H1 (cell line): ENCODE measurements around the gene CUX1. TPM values are rescaled to one million over a fixed set of nuclear protein-coding genes. Genes with fewer than 3 reads are reported as not detected.

ENCODE experiments used
- CTCF ChIA-PET: fragments of 300-600 bp; sonication (Branson Sonifier 250); formaldehyde crosslinking; loops from one replicate; lab custom pipeline; 2021; ENCODE audit not compliant: partially characterized antibody; lab: Charles Lee
- POLR2A ChIA-PET: fragments of 300-600 bp; sonication (Branson Sonifier 250); formaldehyde crosslinking; loops from one replicate; lab custom pipeline; 2021; ENCODE audit warnings: inconsistent platforms; ENCODE audit not compliant: partially characterized antibody; lab: Charles Lee
- DNase-seq, 2 experiments: peaks; one replicate each; pipeline versions ENCODE4 v3.0.0 to v3.0.0-alpha.2; 2010 to 2022; ENCODE audit warnings: low spot score in 2 of 2, low read depth in 1 of 2, mixed read lengths in 1 of 2
- FAIRE-seq: peaks from 2 replicates; lab custom pipeline; 2011; peaks lifted over from hg19 to GRCh38; lab: Jason Lieb, UNC
- H2AFZ ChIP-seq: 2 replicates; pipeline ENCODE4 v1.8.1; 2012; ENCODE audit warnings: low read length, inconsistent platforms
- H2AK5ac ChIP-seq: 2 replicates; pipeline ENCODE4 v1.6.1; 2013; ENCODE audit warnings: low read depth, low read length
- H2BK120ac ChIP-seq: replicated peaks from 2 replicates; pipeline ENCODE3; 2013; ENCODE audit warnings: low read depth, low read length, inconsistent platforms
- H2BK12ac ChIP-seq: 2 replicates; pipeline ENCODE4 v1.6.1; 2013; ENCODE audit warnings: low read depth, low read length
- H2BK15ac ChIP-seq: 2 replicates; pipeline ENCODE4 v1.6.1; 2013; ENCODE audit warnings: low read length
- H2BK20ac ChIP-seq: 2 replicates; pipeline ENCODE4 v1.6.1; 2013; ENCODE audit warnings: low read length
- H2BK5ac ChIP-seq: 2 replicates; pipeline ENCODE4 v1.6.1; 2013; ENCODE audit warnings: low read depth, low read length
- H3K14ac ChIP-seq: 2 replicates; pipeline ENCODE4 v1.6.1; 2013; ENCODE audit warnings: inconsistent platforms; ENCODE audit not compliant: insufficient read length
- H3K18ac ChIP-seq: 2 replicates; pipeline ENCODE4 v1.6.1; 2013; ENCODE audit warnings: low read length; ENCODE audit errors: extremely low read depth
- H3K23ac ChIP-seq: 2 replicates; pipeline ENCODE4 v1.6.1; 2013; ENCODE audit warnings: inconsistent platforms; ENCODE audit not compliant: insufficient read length
- H3K23me2 ChIP-seq: 2 replicates; pipeline ENCODE4 v1.6.1; 2013; ENCODE audit warnings: low read depth, low read length
- H3K27ac ChIP-seq: 2 replicates; pipeline ENCODE4 v1.6.1; 2011; ENCODE audit warnings: low read depth, low read length, inconsistent platforms
- H3K27me3 ChIP-seq, 4 experiments: replicated peaks in 1 of 4; 1 replicate in 1 of 4; 2 replicates in 3 of 4; pipeline versions ENCODE4 v1.6.1 to v1.8.1; 2011 to 2013; ENCODE audit warnings: low read length in 3 of 4, mild to moderate bottlenecking in 3 of 4, inconsistent platforms in 2 of 4, mixed read lengths in 2 of 4, moderate library complexity in 1 of 4; ENCODE audit not compliant: control insufficient read depth in 3 of 4, insufficient read depth in 3 of 4; ENCODE audit errors: extremely low read depth in 1 of 4
- H3K36me3 ChIP-seq, 4 experiments: 2 replicates each; pipeline versions ENCODE4 v1.6.1 to v1.8.1; 2011 to 2013; ENCODE audit warnings: mild to moderate bottlenecking in 4 of 4, low read length in 3 of 4, moderate library complexity in 2 of 4, control low read depth in 1 of 4, inconsistent platforms in 1 of 4; ENCODE audit not compliant: insufficient read depth in 4 of 4, control insufficient read depth in 2 of 4
- H3K4ac ChIP-seq: replicated peaks from 2 replicates; pipeline ENCODE3; 2013; ENCODE audit warnings: low read length, low read depth, mixed read lengths, inconsistent platforms; ENCODE audit not compliant: insufficient read length
- H3K4me1 ChIP-seq, 4 experiments: replicated peaks in 1 of 4; 1 replicate in 1 of 4; 2 replicates in 3 of 4; pipeline versions ENCODE4 v1.6.1 to v1.8.1; 2011 to 2013; ENCODE audit warnings: low read length in 3 of 4, inconsistent platforms in 2 of 4, mixed read lengths in 1 of 4; ENCODE audit not compliant: insufficient read depth in 4 of 4, control insufficient read depth in 3 of 4
- H3K4me2 ChIP-seq, 2 experiments: 2 replicates each; pipeline versions ENCODE4 v1.6.1 to v1.8.1; 2011 to 2013; ENCODE audit warnings: low read depth in 2 of 2, low read length in 2 of 2, control low read depth in 1 of 2, inconsistent platforms in 1 of 2, mild to moderate bottlenecking in 1 of 2; ENCODE audit not compliant: insufficient read depth in 1 of 2
- H3K4me3 ChIP-seq, 4 experiments: fragments of 200-600, 300-600 bp in 1 of 4; sonication (generic), shearing (Covaris generic), sonication (Bioruptor Twin) in 1 of 4; 2 replicates each; pipeline versions ENCODE4 v1.5.1 to v1.8.1; 2011 to 2016; ENCODE audit warnings: low read length in 4 of 4, low read depth in 3 of 4, control low read depth in 2 of 4, inconsistent platforms in 2 of 4, mild to moderate bottlenecking in 2 of 4, mixed read lengths in 1 of 4, moderate library complexity in 1 of 4; ENCODE audit not compliant: insufficient read depth in 2 of 4; ENCODE audit errors: extremely low read depth in 1 of 4
- H3K56ac ChIP-seq: replicated peaks from 2 replicates; pipeline ENCODE3; 2013; ENCODE audit warnings: low read depth, mild to moderate bottlenecking, mixed read lengths, low read length, inconsistent platforms; ENCODE audit not compliant: insufficient read length
- H3K79me1 ChIP-seq: 2 replicates; pipeline ENCODE4 v1.6.1; 2013; ENCODE audit warnings: low read depth, low read length, control low read depth
- H3K79me2 ChIP-seq, 2 experiments: 2 replicates each; pipeline versions ENCODE4 v1.6.1 to v1.8.1; 2012 to 2013; ENCODE audit warnings: low read length in 2 of 2, mild to moderate bottlenecking in 2 of 2, inconsistent platforms in 1 of 2; ENCODE audit not compliant: insufficient read depth in 2 of 2, control insufficient read depth in 1 of 2
- H3K9ac ChIP-seq, 4 experiments: replicated peaks in 1 of 4; 1 replicate in 1 of 4; 2 replicates in 3 of 4; pipeline versions ENCODE4 v1.6.1 to v1.8.1; 2011 to 2013; ENCODE audit warnings: low read depth in 3 of 4, low read length in 3 of 4, control low read depth in 2 of 4, mild to moderate bottlenecking in 2 of 4, moderate library complexity in 2 of 4, inconsistent platforms in 1 of 4; ENCODE audit errors: extremely low read depth in 1 of 4
- H3K9me3 ChIP-seq, 2 experiments: 2 replicates each; pipeline versions ENCODE4 v1.6.1 to v1.8.1; 2012 to 2013; ENCODE audit warnings: mild to moderate bottlenecking in 2 of 2, moderate library complexity in 2 of 2, control low read depth in 1 of 2, inconsistent platforms in 1 of 2, low read depth in 1 of 2, low read length in 1 of 2, mixed read lengths in 1 of 2; ENCODE audit not compliant: insufficient read depth in 2 of 2
- H4K20me1 ChIP-seq, 2 experiments: replicated peaks in 1 of 2; 2 replicates each; pipeline versions ENCODE3 to v1.8.1; 2011 to 2013; ENCODE audit warnings: inconsistent platforms in 2 of 2, low read length in 2 of 2, mild to moderate bottlenecking in 1 of 2; ENCODE audit not compliant: insufficient read depth in 2 of 2, control insufficient read depth in 1 of 2
- H4K5ac ChIP-seq: 2 replicates; pipeline ENCODE4 v1.6.1; 2013; ENCODE audit warnings: low read length, low read depth, mixed read lengths, inconsistent platforms; ENCODE audit not compliant: insufficient read length
- H4K8ac ChIP-seq: 2 replicates; pipeline ENCODE4 v1.8.0; 2013; ENCODE audit warnings: mild to moderate bottlenecking, moderate library complexity, low read length, inconsistent platforms; ENCODE audit not compliant: insufficient read depth; ENCODE audit errors: extremely low read depth
- H4K91ac ChIP-seq: replicated peaks from 2 replicates; pipeline ENCODE3; 2013; ENCODE audit warnings: low read length, mixed read lengths, inconsistent platforms; ENCODE audit not compliant: insufficient read length
- ASH2L ChIP-seq: fragments of 200-600, 300-600 bp; sonication (generic); IDR thresholded peaks from one replicate; pipeline ENCODE4 v1.7.1; 2017; ENCODE audit warnings: low read length
- CEBPB ChIP-seq: IDR thresholded peaks from 2 replicates; pipeline ENCODE4 v1.6.1; 2012; ENCODE audit warnings: low read depth, low read length
- KDM4A ChIP-seq: IDR thresholded peaks from one replicate; pipeline ENCODE4 v1.7.1; 2012; ENCODE audit warnings: low read depth, mild to moderate bottlenecking, moderate library complexity, low read length, inconsistent platforms; ENCODE audit not compliant: severe bottlenecking
- TAF1 ChIP-seq: IDR thresholded peaks from 2 replicates; pipeline ENCODE4 v1.6.1; 2011; ENCODE audit warnings: mild to moderate bottlenecking, low read depth, low read length
- YY1 ChIP-seq: IDR thresholded peaks from 2 replicates; pipeline ENCODE4 v1.6.1; 2011; ENCODE audit warnings: low read depth, mild to moderate bottlenecking, low read length
- WGBS, 2 experiments: shearing (Covaris generic) in 1 of 2; methylation state at CpG; one replicate each; pipeline versions ENCODE4 v1.1.6 to v1.1.7; 2013 to 2015; ENCODE audit warnings: low lambda C conversion rate in 2 of 2, mixed read lengths in 2 of 2, inconsistent platforms in 1 of 2, low coverage in 1 of 2, missing lambda C conversion rate in 1 of 2; ENCODE audit not compliant: insufficient replicate concordance in 2 of 2, insufficient coverage in 1 of 2, insufficient read length in 1 of 2; ENCODE audit errors: extremely low coverage in 1 of 2, missing lambda C conversion rate in 1 of 2; 5-methylcytosine and 5-hydroxymethylcytosine counted together
- polyA plus RNA-seq, 7 experiments: library from polyadenylated mRNA; depleted of rRNA in 3 of 7; stranded (reverse) in 5 of 7; unstranded in 2 of 7; fragments of >200 nt in 5 of 7; fragments of 200-250 nt in 2 of 7; gene quantifications; 1 replicate in 5 of 7; 2 replicates in 1 of 7; 4 replicates in 1 of 7; pipeline versions ENCODE4 v1.2.1 to v1.2.3, GENCODE V29; 2011 to 2013; ENCODE audit warnings: missing spikeins in 2 of 7, mixed read lengths in 2 of 7
- total RNA-seq: library from RNA; stranded (reverse); fragmentation: NEBNext Ultra II Directional; extraction: Animal tissue kit (Norgen Biotek cat#: 25700); gene quantifications from 2 replicates; pipeline ENCODE4 v1.2.1, GENCODE V29; 2021
- TF ChIP-seq, protein P1 (sequence below): IDR thresholded peaks from 2 replicates; pipeline ENCODE4 v1.6.1; 2012; ENCODE audit warnings: low read length, inconsistent platforms

CUX1 gene
- total and polyA plus RNA-seq, 2 of the 8 experiments (the other 6 are each of a cell fraction or from before 2014, with no cell fraction given), result 21.6 to 65.9 TPM

DNA sequence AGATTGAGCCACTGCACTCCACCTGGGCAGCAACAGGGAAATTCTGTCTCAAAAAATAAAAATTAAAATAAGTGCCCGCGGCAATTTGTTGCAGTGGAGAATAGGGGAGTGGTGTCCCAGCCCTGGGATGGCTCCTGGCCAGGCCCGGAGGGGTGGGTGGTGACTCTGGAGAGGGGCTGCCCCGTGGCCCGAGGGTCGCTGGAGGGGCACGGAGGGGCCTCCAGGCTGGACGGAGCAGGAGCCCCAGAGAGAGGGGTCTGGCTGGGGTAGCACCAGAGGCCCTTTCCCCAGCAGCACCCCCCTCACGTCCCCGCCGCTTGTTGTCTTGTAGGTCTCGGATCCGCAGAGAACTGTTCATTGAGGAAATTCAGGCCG is 430.6 kb downstream of the CUX1 start:
- Histone ChIP-seq H3K4me1 (peaks cover 0 to 10% (median 0%) of the 10 kb centered on the region in 4 experiments; a peak in 5 of 7 replicates), H4K91ac (no peak overlapping the region), H2BK5ac (no peak overlapping the region), H4K5ac (no peak overlapping the region), H4K8ac (peak overlapping the region; percentile 62), H3K27me3 (no peaks in the 10 kb centered on the region), H3K14ac (no peak overlapping the region), H3K4me3 (peak overlapping the region in 2 of 4 experiments; percentile 3 to 52; a peak in 5 of 8 replicates), H2AK5ac (no peak overlapping the region), H3K9me3 (no peaks in the 10 kb centered on the region), H3K18ac (peak overlapping the region; percentile 48), H3K27ac (no peak overlapping the region), H3K4me2 (peak overlapping the region; percentile 14 to 56; a peak in 3 of 4 replicates), H2BK20ac (no peak overlapping the region), H2AFZ (no peak overlapping the region), H3K4ac (no peak overlapping the region), H2BK15ac (no peak overlapping the region), H3K23me2 (no peaks in the 10 kb centered on the region), H3K36me3 (peaks cover 0 to 3% (median 1%) of the 10 kb centered on the region in 4 experiments; a peak in 3 of 8 replicates), H2BK120ac (no peak overlapping the region), H3K9ac (peak overlapping the region in 2 of 4 experiments; percentile 20 to 40; a peak in 2 of 7 replicates), H3K56ac (no peak overlapping the region), H3K79me1 (no peaks in the 10 kb centered on the region), H2BK12ac (no peak overlapping the region), H4K20me1 (no peaks in the 10 kb centered on the region), H3K23ac (no peak overlapping the region), H3K79me2 (no peaks in the 10 kb centered on the region)
- FAIRE-seq (no peak), DNase-seq (no peak)
- ChIA-PET POLR2A (interaction anchor here (0.6 to 1.8 kb wide), 2 partner anchors 12 to 21 kb away, joined by 4 read pairs; no protein-coding TSS in a partner anchor), CTCF (interaction anchor here (0.7 to 4.5 kb wide), 9 partner anchors 12 to 151 kb away, joined by 3 to 20 read pairs (median 3); no protein-coding TSS in a partner anchor)
- 66% methylated on average over 5 of the region's 14 CpGs; no CpG with 5 or more reads in 1 of the 2 experiments for WGBS, 2 experiments
- TF ChIP-seq ASH2L, result no peak
- TF ChIP-seq, protein P1, sequence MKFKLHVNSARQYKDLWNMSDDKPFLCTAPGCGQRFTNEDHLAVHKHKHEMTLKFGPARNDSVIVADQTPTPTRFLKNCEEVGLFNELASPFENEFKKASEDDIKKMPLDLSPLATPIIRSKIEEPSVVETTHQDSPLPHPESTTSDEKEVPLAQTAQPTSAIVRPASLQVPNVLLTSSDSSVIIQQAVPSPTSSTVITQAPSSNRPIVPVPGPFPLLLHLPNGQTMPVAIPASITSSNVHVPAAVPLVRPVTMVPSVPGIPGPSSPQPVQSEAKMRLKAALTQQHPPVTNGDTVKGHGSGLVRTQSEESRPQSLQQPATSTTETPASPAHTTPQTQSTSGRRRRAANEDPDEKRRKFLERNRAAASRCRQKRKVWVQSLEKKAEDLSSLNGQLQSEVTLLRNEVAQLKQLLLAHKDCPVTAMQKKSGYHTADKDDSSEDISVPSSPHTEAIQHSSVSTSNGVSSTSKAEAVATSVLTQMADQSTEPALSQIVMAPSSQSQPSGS, result no peak
- no peak for TF ChIP-seq TAF1
- no peak for TF ChIP-seq CEBPB
- no peak for TF ChIP-seq YY1
- no peak for TF ChIP-seq KDM4A
